ENCODE data around the gene MPIG6B.

The MPIG6B gene

DNA sequence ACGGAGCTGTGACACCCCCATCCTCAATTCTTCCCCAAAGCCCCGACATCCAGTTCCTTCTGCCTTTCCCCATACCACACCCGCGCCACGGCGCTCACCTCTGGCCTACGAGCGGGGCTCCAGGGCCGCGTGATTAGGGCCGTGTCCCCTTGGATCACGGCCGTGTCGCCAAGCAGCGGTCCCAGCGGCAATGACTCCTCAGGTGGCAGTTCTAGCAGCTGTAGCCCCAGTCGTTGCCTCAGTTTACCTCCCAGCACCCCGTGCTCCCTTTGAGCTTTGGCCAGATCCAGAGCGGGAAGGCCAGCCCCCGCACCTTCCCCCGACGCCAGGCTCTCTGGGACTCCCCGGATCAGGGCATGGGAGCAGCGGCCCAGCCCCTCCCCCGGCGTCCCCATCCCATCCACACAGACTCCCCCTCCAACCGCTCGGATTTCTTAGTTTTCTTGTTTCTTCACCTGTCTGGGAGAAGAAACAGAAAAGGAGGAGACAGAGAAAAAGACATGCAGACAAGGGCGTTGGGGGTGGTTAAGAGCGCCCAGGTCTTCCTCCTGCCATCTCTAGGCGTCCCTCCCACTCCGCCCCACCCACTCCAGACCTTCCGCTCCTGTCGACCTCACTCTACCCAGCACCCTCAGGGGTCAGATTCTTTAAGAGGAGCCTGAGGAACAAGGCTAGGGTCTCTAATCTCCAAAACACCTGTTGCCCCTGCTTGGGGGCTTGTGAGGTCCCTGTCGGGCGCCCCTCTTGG, 5.8 kb downstream of the MPIG6B start, which contains the start of gene DDAH2:
Gene DDAH2, minus strand, starts transcription at position 533 of the 748 bp plus-strand sequence. Its CDS starts 138 bp downstream, at position 395.
- peaks cover 29% of the 10 kb centered on the region for H3F3A ChIP-seq (ENCODE audit: control insufficient read depth, insufficient read depth)
- peak within 1 kb of the TSS; percentile 86 for H3K4me3 ChIP-seq (ENCODE audit: low read length)
- H3K4me2 ChIP-seq (ENCODE audit: low read length), result peak within 1 kb of the TSS; percentile 90
- H3K79me2 ChIP-seq (ENCODE audit: control insufficient read depth, low read length), result peaks cover 9% of the 10 kb centered on the region
- H3K27me3 ChIP-seq (ENCODE audit: control insufficient read depth, low read length), result no peaks in the 10 kb centered on the region
- H3K9me2 ChIP-seq (replicated peaks; ENCODE audit: control insufficient read depth, low read length), result no peaks in the 10 kb centered on the region
- H4K20me1 ChIP-seq (ENCODE audit: control insufficient read depth, insufficient read depth, low read depth, low read length), result peaks cover 6% of the 10 kb centered on the region; the same call in 1 of the 2 replicates
- no peak for TF ChIP-seq EZH2phosphoT487 (IDR thresholded peaks at IDR 0.05; ENCODE audit: borderline replicate concordance, low read length)
- TF ChIP-seq, protein P1, sequence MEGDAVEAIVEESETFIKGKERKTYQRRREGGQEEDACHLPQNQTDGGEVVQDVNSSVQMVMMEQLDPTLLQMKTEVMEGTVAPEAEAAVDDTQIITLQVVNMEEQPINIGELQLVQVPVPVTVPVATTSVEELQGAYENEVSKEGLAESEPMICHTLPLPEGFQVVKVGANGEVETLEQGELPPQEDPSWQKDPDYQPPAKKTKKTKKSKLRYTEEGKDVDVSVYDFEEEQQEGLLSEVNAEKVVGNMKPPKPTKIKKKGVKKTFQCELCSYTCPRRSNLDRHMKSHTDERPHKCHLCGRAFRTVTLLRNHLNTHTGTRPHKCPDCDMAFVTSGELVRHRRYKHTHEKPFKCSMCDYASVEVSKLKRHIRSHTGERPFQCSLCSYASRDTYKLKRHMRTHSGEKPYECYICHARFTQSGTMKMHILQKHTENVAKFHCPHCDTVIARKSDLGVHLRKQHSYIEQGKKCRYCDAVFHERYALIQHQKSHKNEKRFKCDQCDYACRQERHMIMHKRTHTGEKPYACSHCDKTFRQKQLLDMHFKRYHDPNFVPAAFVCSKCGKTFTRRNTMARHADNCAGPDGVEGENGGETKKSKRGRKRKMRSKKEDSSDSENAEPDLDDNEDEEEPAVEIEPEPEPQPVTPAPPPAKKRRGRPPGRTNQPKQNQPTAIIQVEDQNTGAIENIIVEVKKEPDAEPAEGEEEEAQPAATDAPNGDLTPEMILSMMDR (IDR thresholded peaks at IDR 0.05; ENCODE audit: low read depth, low read length, poor library complexity, severe bottlenecking), result peak; percentile 94
- no peaks in the 10 kb centered on the region for H3K9me3 ChIP-seq (ENCODE audit: control insufficient read depth, insufficient read depth, low read length)
- peaks cover 45% of the 10 kb centered on the region for H3K4me1 ChIP-seq (ENCODE audit: control insufficient read depth, low read length)
- peaks cover 59% of the 10 kb centered on the region for H3K36me3 ChIP-seq (ENCODE audit: control insufficient read depth, low read length)
- peak within 1 kb of the TSS; percentile 62 for H3K27ac ChIP-seq (ENCODE audit: low read depth, low read length)

DNA sequence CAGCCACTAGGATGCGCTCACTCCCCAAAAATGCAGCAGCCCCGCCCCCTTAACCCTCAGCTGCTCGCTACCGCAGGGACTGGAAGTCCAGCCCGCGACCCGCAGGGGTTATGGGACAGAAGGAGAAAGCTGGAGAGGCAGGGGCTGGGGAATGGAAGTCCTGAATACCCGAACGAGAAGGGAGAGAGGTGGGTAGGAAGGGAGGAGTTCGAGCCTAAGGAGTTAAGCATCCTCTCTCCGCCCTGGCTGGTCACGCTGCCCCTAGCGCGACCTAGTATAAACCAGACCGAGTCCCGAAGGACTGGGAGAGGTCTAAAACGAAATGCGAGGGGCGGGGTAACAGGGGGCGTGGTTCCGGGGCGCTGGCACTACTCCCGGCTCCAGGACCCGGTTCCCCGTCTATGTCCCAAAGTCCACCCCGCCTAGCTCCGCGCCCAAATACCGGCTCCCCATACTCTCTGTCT, 6.4 kb downstream of the MPIG6B start:
- Histone ChIP-seq H3K79me2 (ENCODE audit: control insufficient read depth, low read length) (peaks cover 15% of the 10 kb centered on the region), H3F3A (ENCODE audit: control insufficient read depth, insufficient read depth) (peaks cover 32% of the 10 kb centered on the region), H3K27me3 (ENCODE audit: control insufficient read depth, low read length) (no peaks in the 10 kb centered on the region), H3K27ac (ENCODE audit: low read depth, low read length) (peak overlapping the region; percentile 35), H3K9me3 (ENCODE audit: control insufficient read depth, insufficient read depth, low read length) (no peaks in the 10 kb centered on the region), H3K36me3 (ENCODE audit: control insufficient read depth, low read length) (peaks cover 65% of the 10 kb centered on the region), H3K4me1 (ENCODE audit: control insufficient read depth, low read length) (peaks cover 51% of the 10 kb centered on the region), H3K9me2 (replicated peaks; ENCODE audit: control insufficient read depth, low read length) (no peaks in the 10 kb centered on the region), H3K4me2 (ENCODE audit: low read length) (peak overlapping the region; percentile 90), H3K4me3 (ENCODE audit: low read length) (peak overlapping the region; percentile 86), H4K20me1 (ENCODE audit: control insufficient read depth, insufficient read depth, low read depth, low read length) (peaks cover 12% of the 10 kb centered on the region; the same call in 1 of the 2 replicates)
- TF ChIP-seq, protein P1 (IDR thresholded peaks at IDR 0.05; ENCODE audit: low read depth, low read length, poor library complexity, severe bottlenecking), result peak; percentile 12
- no peak for TF ChIP-seq EZH2phosphoT487 (IDR thresholded peaks at IDR 0.05; ENCODE audit: borderline replicate concordance, low read length)

DNA sequence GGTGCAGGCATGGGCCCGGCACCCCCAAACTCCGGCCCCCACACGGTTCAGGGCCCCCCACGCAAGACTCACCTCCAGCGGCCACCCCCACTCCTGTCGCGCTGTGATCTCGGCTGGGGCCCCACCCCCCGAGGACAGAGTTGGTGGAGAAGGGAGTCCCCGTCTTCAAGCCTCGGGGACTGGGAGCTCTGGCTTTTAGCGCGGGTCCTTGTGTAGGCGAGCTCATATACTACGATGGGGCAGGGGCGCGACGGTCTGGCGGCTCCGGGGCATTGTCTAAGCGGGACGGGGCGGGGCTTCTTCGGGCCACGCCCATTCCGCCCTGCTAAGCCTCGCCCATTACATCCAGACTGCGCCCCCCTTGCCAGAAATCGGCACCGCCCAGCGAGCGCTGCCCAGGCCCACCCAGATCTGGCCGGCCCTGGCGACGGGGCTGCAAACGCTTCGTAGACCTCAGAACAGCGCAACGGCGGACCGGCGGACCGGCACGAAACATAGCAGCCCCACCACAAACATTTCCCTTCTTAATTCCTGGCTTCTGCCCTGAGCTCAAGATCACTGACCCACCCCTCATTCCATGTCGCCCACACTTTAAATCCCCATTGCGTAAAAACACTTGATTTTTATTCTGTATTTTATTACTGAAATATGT, 6.9 kb downstream of the MPIG6B start:
- Histone ChIP-seq H3K9me2 (replicated peaks; ENCODE audit: control insufficient read depth, low read length) (no peaks in the 10 kb centered on the region), H4K20me1 (ENCODE audit: control insufficient read depth, insufficient read depth, low read depth, low read length) (peaks cover 13% of the 10 kb centered on the region; the same call in 1 of the 2 replicates), H3K4me3 (ENCODE audit: low read length) (peak overlapping the region; percentile 86), H3K4me2 (ENCODE audit: low read length) (peak overlapping the region; percentile 90), H3K4me1 (ENCODE audit: control insufficient read depth, low read length) (peaks cover 55% of the 10 kb centered on the region), H3K9me3 (ENCODE audit: control insufficient read depth, insufficient read depth, low read length) (no peaks in the 10 kb centered on the region), H3K27ac (ENCODE audit: low read depth, low read length) (peak overlapping the region; percentile 35), H3K27me3 (ENCODE audit: control insufficient read depth, low read length) (no peaks in the 10 kb centered on the region), H3K79me2 (ENCODE audit: control insufficient read depth, low read length) (peaks cover 21% of the 10 kb centered on the region), H3K36me3 (ENCODE audit: control insufficient read depth, low read length) (peaks cover 70% of the 10 kb centered on the region), H3F3A (ENCODE audit: control insufficient read depth, insufficient read depth) (peaks cover 33% of the 10 kb centered on the region)
- TF ChIP-seq, protein P1 (IDR thresholded peaks at IDR 0.05; ENCODE audit: low read depth, low read length, poor library complexity, severe bottlenecking), result peak; percentile 15
- TF ChIP-seq EZH2phosphoT487 (IDR thresholded peaks at IDR 0.05; ENCODE audit: borderline replicate concordance, low read length), result no peak
